ENCODE data around the gene FBXL17. TPM values are rescaled to one million over a fixed set of nuclear protein-coding genes. Genes with fewer than 3 reads are reported as not detected.

Gene FBXL17
- total and polyA plus RNA-seq, 4 donors: 2.1 to 14.1 (median 6.3) TPM

DNA sequence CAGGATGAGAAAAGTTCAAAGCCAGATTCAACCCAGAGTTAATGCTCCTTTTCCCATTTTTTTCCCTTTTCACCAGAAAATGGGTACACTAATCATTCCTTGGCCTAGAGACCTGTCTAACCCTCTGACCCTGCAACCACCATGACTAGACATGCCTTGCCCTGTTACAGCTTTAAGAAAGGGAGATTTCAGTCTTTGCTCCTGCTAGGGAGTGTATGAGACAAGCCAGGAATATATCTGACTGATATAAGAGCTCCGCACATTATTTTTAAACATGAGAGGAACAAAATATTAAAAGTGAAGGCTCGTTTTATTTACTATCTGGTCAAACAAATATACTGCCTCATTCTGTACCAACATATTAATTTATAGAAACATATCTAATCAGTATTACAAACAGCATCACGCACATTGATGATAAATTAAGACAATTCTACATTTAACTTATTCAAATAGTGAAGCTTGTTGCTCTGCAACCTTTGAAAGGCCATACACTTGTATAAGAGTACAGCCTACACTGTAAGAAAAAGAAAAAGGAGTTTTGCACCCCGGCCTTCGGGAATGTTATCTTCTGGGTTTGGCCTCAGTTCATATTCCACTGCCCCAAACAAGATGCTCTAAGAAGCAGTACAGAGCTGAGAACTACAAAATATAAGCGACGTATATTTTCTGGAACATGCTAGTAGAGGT lies 132.7 kb downstream of the FBXL17 start:
- Histone ChIP-seq H3K4me1 (ENCODE audit: control insufficient read depth in 4 of 4, insufficient read depth in 4 of 4, low read length in 3 of 4) (no peaks in the 10 kb centered on the region), H3K27me3 (ENCODE audit: control insufficient read depth in 4 of 4, insufficient read depth in 4 of 4, low read length in 3 of 4) (no peaks in the 10 kb centered on the region), H3K27ac (ENCODE audit: low read depth in 1 of 2, low read length in 2 of 2) (no peak overlapping the region), H3K36me3 (ENCODE audit: control insufficient read depth in 4 of 4, insufficient read depth in 3 of 4, low read depth in 1 of 4, low read length in 3 of 4) (no peaks in the 10 kb centered on the region), H3K9me3 (ENCODE audit: control insufficient read depth in 4 of 4, low read length in 3 of 4) (no peaks in the 10 kb centered on the region), H3K4me3 (ENCODE audit: low read depth in 1 of 3, low read length in 3 of 3) (no peak overlapping the region), H3K9ac (ENCODE audit: low read depth in 1 of 2, low read length in 2 of 2) (no peak overlapping the region)
- TF ChIP-seq JUND (IDR thresholded peaks at IDR 0.05) (no peak), EGR1 (IDR thresholded peaks at IDR 0.05; ENCODE audit: low read depth in 2 of 2) (no peak), YY1 (IDR thresholded peaks at IDR 0.05) (no peak), HNF4G (IDR thresholded peaks at IDR 0.05) (no peak), FOXA2 (IDR thresholded peaks at IDR 0.05) (no peak)
- TF ChIP-seq, protein P1, sequence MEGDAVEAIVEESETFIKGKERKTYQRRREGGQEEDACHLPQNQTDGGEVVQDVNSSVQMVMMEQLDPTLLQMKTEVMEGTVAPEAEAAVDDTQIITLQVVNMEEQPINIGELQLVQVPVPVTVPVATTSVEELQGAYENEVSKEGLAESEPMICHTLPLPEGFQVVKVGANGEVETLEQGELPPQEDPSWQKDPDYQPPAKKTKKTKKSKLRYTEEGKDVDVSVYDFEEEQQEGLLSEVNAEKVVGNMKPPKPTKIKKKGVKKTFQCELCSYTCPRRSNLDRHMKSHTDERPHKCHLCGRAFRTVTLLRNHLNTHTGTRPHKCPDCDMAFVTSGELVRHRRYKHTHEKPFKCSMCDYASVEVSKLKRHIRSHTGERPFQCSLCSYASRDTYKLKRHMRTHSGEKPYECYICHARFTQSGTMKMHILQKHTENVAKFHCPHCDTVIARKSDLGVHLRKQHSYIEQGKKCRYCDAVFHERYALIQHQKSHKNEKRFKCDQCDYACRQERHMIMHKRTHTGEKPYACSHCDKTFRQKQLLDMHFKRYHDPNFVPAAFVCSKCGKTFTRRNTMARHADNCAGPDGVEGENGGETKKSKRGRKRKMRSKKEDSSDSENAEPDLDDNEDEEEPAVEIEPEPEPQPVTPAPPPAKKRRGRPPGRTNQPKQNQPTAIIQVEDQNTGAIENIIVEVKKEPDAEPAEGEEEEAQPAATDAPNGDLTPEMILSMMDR (IDR thresholded peaks at IDR 0.05; ENCODE audit: low read depth, low read length, missing input control): no peak
- no peak for DNase-seq (ENCODE audit: low spot score)
- 91% methylated on average over 7 of the region's 7 CpGs for WGBS

DNA sequence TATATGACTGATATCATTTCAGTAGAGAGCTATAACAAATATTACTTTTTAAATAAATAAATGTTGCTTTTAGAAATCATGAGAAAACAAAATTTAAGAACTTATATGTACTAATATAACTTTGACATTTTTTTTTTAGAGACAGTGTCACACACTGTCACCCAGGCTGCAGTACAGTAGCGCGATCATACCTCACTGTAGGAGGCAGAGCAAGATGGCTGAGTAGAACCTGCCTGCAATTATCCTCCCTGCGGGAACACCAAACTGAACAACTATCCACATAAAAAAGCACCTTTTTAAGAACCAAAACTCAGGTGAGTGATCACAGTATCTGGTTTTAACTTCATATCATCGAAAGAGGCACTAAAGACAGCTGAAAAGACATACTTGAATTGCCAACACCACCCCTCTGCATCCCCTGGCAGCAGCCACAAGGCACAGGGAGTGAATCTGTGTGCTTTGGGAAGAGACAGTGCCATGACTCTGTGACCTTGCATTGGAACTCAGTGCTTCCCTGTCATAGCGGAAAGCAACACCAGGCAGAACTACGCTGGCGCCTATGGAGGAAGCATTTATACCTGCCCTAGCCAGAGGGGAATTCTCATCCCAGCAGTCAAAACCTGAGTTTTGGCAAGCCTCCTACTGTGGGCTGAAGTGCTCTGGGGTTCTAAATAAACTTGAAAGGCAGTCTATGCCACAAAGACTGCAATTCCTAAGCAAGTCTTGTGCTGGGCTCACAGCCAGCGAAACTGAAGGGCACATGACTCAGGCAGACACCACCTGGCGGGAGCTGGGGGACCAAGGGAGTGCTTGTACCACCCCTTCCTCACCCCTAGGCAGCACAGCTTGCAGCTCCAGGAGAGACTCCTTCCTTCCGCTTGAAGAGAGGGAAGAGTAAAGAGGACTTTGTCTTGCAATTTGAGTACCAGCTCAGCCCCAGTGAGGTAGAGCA lies 142.7 kb downstream of the FBXL17 start:
- TF ChIP-seq, protein P2, sequence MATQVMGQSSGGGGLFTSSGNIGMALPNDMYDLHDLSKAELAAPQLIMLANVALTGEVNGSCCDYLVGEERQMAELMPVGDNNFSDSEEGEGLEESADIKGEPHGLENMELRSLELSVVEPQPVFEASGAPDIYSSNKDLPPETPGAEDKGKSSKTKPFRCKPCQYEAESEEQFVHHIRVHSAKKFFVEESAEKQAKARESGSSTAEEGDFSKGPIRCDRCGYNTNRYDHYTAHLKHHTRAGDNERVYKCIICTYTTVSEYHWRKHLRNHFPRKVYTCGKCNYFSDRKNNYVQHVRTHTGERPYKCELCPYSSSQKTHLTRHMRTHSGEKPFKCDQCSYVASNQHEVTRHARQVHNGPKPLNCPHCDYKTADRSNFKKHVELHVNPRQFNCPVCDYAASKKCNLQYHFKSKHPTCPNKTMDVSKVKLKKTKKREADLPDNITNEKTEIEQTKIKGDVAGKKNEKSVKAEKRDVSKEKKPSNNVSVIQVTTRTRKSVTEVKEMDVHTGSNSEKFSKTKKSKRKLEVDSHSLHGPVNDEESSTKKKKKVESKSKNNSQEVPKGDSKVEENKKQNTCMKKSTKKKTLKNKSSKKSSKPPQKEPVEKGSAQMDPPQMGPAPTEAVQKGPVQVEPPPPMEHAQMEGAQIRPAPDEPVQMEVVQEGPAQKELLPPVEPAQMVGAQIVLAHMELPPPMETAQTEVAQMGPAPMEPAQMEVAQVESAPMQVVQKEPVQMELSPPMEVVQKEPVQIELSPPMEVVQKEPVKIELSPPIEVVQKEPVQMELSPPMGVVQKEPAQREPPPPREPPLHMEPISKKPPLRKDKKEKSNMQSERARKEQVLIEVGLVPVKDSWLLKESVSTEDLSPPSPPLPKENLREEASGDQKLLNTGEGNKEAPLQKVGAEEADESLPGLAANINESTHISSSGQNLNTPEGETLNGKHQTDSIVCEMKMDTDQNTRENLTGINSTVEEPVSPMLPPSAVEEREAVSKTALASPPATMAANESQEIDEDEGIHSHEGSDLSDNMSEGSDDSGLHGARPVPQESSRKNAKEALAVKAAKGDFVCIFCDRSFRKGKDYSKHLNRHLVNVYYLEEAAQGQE (IDR thresholded peaks at IDR 0.05): no peak
- TF ChIP-seq, protein P3, sequence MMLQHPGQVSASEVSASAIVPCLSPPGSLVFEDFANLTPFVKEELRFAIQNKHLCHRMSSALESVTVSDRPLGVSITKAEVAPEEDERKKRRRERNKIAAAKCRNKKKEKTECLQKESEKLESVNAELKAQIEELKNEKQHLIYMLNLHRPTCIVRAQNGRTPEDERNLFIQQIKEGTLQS (IDR thresholded peaks at IDR 0.05): no peak
- TF ChIP-seq HNF4A (conservative IDR thresholded peaks at IDR 0.05) (no peak), RXRA (IDR thresholded peaks at IDR 0.05) (no peak), FOXA1 (IDR thresholded peaks at IDR 0.05) (no peak), SP1 (IDR thresholded peaks at IDR 0.05) (no peak), GABPA (IDR thresholded peaks at IDR 0.05 in 1 of 2, conservative IDR thresholded peaks at IDR 0.05 in 1 of 2) (no peak), TAF1 (conservative IDR thresholded peaks at IDR 0.05) (no peak), NR2F2 (IDR thresholded peaks at IDR 0.05) (no peak), EGR1 (IDR thresholded peaks at IDR 0.05; ENCODE audit: low read depth in 2 of 2) (no peak), HNF4G (IDR thresholded peaks at IDR 0.05) (no peak), JUND (IDR thresholded peaks at IDR 0.05) (no peak), RAD21 (IDR thresholded peaks at IDR 0.05) (no peak), YY1 (IDR thresholded peaks at IDR 0.05) (no peak), FOXA2 (IDR thresholded peaks at IDR 0.05) (no peak)
- TF ChIP-seq, protein P4, sequence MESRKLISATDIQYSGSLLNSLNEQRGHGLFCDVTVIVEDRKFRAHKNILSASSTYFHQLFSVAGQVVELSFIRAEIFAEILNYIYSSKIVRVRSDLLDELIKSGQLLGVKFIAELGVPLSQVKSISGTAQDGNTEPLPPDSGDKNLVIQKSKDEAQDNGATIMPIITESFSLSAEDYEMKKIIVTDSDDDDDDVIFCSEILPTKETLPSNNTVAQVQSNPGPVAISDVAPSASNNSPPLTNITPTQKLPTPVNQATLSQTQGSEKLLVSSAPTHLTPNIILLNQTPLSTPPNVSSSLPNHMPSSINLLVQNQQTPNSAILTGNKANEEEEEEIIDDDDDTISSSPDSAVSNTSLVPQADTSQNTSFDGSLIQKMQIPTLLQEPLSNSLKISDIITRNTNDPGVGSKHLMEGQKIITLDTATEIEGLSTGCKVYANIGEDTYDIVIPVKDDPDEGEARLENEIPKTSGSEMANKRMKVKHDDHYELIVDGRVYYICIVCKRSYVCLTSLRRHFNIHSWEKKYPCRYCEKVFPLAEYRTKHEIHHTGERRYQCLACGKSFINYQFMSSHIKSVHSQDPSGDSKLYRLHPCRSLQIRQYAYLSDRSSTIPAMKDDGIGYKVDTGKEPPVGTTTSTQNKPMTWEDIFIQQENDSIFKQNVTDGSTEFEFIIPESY (IDR thresholded peaks at IDR 0.05): no peak
- TF ChIP-seq, protein P5, sequence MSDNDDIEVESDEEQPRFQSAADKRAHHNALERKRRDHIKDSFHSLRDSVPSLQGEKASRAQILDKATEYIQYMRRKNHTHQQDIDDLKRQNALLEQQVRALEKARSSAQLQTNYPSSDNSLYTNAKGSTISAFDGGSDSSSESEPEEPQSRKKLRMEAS (IDR thresholded peaks at IDR 0.05): no peak
- TF ChIP-seq, protein P1 (IDR thresholded peaks at IDR 0.05; ENCODE audit: low read depth, low read length, missing input control): no peak
- Histone ChIP-seq H3K27me3 (ENCODE audit: control insufficient read depth in 4 of 4, insufficient read depth in 4 of 4, low read length in 3 of 4) (no peaks in the 10 kb centered on the region), H3K36me3 (ENCODE audit: control insufficient read depth in 4 of 4, insufficient read depth in 3 of 4, low read depth in 1 of 4, low read length in 3 of 4) (no peaks in the 10 kb centered on the region), H3K27ac (ENCODE audit: low read depth in 1 of 2, low read length in 2 of 2) (no peak overlapping the region), H3K4me3 (ENCODE audit: low read depth in 1 of 3, low read length in 3 of 3) (no peak overlapping the region), H3K9ac (ENCODE audit: low read depth in 1 of 2, low read length in 2 of 2) (no peak overlapping the region), H3K9me3 (ENCODE audit: control insufficient read depth in 4 of 4, low read length in 3 of 4) (no peaks in the 10 kb centered on the region), H3K4me1 (ENCODE audit: control insufficient read depth in 4 of 4, insufficient read depth in 4 of 4, low read length in 3 of 4) (no peaks in the 10 kb centered on the region)
- no peak for DNase-seq (ENCODE audit: low spot score)
- WGBS: 94% methylated on average over 10 of the region's 10 CpGs

Data from liver (tissue), 9 donors.